ENCODE measurements around the gene CA9. TPM values are rescaled to one million over a fixed set of nuclear protein-coding genes. Genes with fewer than 3 reads are reported as not detected.
"Not testable (repeated sequence)": the region's sequence is repeated elsewhere in the genome, so short reads cannot be mapped to it uniquely, and the experiment has no call there.

The CA9 gene
- total RNA-seq, 2 experiments from 2014 or later: not detected

GRCh38 chr9:35629597-35629996 lies 44.1 kb upstream of the CA9 start:
- TF ChIP-seq CTCF (IDR thresholded peaks at IDR 0.05): no peak
- Mint-ChIP-seq H3K27me3 (no peaks in the 10 kb centered on the region), H3K4me3 (no peak overlapping the region), H3K27ac (no peak overlapping the region), H3K4me1 (ENCODE audit: low read depth) (peaks cover 1% of the 10 kb centered on the region), H3K9me3 (no peaks in the 10 kb centered on the region), H3K36me3 (ENCODE audit: low read depth) (no peaks in the 10 kb centered on the region)
- no peaks in the 10 kb centered on the region for H3K36me3 ChIP-seq (ENCODE audit: insufficient read depth, low read length)
- no peak overlapping the region for H3K27ac ChIP-seq (ENCODE audit: low read depth in 1 of 2, low read length in 2 of 2)
- H3K9me3 ChIP-seq (ENCODE audit: control insufficient read depth in 1 of 2, insufficient read depth in 1 of 2, low read length in 2 of 2): no peaks in the 10 kb centered on the region
- intact Hi-C loops (cut with DNase I, micrococcal nuclease): no loop called here
- H3K4me3 ChIP-seq (ENCODE audit: low read length): no peak overlapping the region
- ChIA-PET CTCF (interaction anchor here (0.9 kb wide), 1 partner anchor 18 kb away, joined by 3 read pairs; no protein-coding TSS in a partner anchor), POLR2A (interaction anchor here (0.6 to 1.5 kb wide), 3 partner anchors 13 to 62 kb away, joined by 3 to 4 read pairs (median 4); no protein-coding TSS in a partner anchor)
- no peaks in the 10 kb centered on the region for H3K27me3 ChIP-seq (ENCODE audit: control insufficient read depth in 1 of 2, insufficient read depth in 2 of 2, low read length in 2 of 2)
- ATAC-seq (ENCODE audit: poor library complexity) (no peak), DNase-seq (no peak)
- no peaks in the 10 kb centered on the region for H3K4me1 ChIP-seq (ENCODE audit: insufficient read depth, low read length)

- Histone ChIP-seq H3K4me1 (ENCODE audit: insufficient read depth, low read length) (peaks cover 32% of the 10 kb centered on the region), H3K27me3 (ENCODE audit: control insufficient read depth in 1 of 2, insufficient read depth in 2 of 2, low read length in 2 of 2) (no peaks in the 10 kb centered on the region), H3K27ac (ENCODE audit: low read depth in 1 of 2, low read length in 2 of 2) (no peak overlapping the region), H3K9me3 (ENCODE audit: control insufficient read depth in 1 of 2, insufficient read depth in 1 of 2, low read length in 2 of 2) (no peaks in the 10 kb centered on the region), H3K36me3 (ENCODE audit: insufficient read depth, low read length) (no peaks in the 10 kb centered on the region), H3K4me3 (ENCODE audit: low read length) (no peak overlapping the region)
- ATAC-seq (ENCODE audit: poor library complexity): no peak
- ChIA-PET POLR2A (interaction anchor here (1.0 kb wide), 1 partner anchor 564 kb away, joined by 3 read pairs; the partner anchor contains the start of gene VCP), CTCF (interaction anchor here (0.5 kb wide), 1 partner anchor 18 kb away, joined by 3 read pairs; no protein-coding TSS in a partner anchor)
- no peaks in the 10 kb centered on the region for H3K27me3 Mint-ChIP-seq
- no peak for DNase-seq
- peaks cover 53% of the 10 kb centered on the region for H3K4me1 Mint-ChIP-seq (ENCODE audit: low read depth)
- no peak for TF ChIP-seq CTCF (IDR thresholded peaks at IDR 0.05)
- no peak overlapping the region for H3K4me3 Mint-ChIP-seq
- peaks cover 8% of the 10 kb centered on the region for H3K36me3 Mint-ChIP-seq (ENCODE audit: low read depth)
- H3K9me3 Mint-ChIP-seq: no peaks in the 10 kb centered on the region
- intact Hi-C loops (cut with DNase I, micrococcal nuclease): no loop called here
- peak overlapping the region; percentile 60 for H3K27ac Mint-ChIP-seq
Observed at GRCh38 chr9:35635730-35636129, 38.0 kb upstream of the CA9 start.

GRCh38 chr9:35636135-35636876 lies 37.4 kb upstream of the CA9 start:
- peaks cover 8% of the 10 kb centered on the region for H3K36me3 Mint-ChIP-seq (ENCODE audit: low read depth)
- Histone ChIP-seq H3K27me3 (ENCODE audit: control insufficient read depth in 1 of 2, insufficient read depth in 2 of 2, low read length in 2 of 2) (no peaks in the 10 kb centered on the region), H3K27ac (ENCODE audit: low read depth in 1 of 2, low read length in 2 of 2) (no peak overlapping the region), H3K9me3 (ENCODE audit: control insufficient read depth in 1 of 2, insufficient read depth in 1 of 2, low read length in 2 of 2) (no peaks in the 10 kb centered on the region), H3K36me3 (ENCODE audit: insufficient read depth, low read length) (no peaks in the 10 kb centered on the region), H3K4me1 (ENCODE audit: insufficient read depth, low read length) (peaks cover 32% of the 10 kb centered on the region), H3K4me3 (ENCODE audit: low read length) (no peak overlapping the region)
- ChIA-PET CTCF (interaction anchor here (0.5 kb wide), 1 partner anchor 17 kb away, joined by 3 read pairs; no protein-coding TSS in a partner anchor), POLR2A (interaction anchor here (1.0 kb wide), 1 partner anchor 564 kb away, joined by 3 read pairs; the partner anchor contains the start of gene VCP)
- no peaks in the 10 kb centered on the region for H3K27me3 Mint-ChIP-seq
- DNase-seq (peak in 1 of 14 experiments; percentile 21), ATAC-seq (ENCODE audit: poor library complexity) (no peak)
- no peak overlapping the region for H3K4me3 Mint-ChIP-seq
- H3K9me3 Mint-ChIP-seq: no peaks in the 10 kb centered on the region
- H3K4me1 Mint-ChIP-seq (ENCODE audit: low read depth): peaks cover 59% of the 10 kb centered on the region
- intact Hi-C loops (cut with DNase I, micrococcal nuclease): no loop called here
- H3K27ac Mint-ChIP-seq: peak overlapping the region; percentile 60
- no peak for TF ChIP-seq CTCF (IDR thresholded peaks at IDR 0.05)

GRCh38 chr9:35636877-35637246 lies 36.9 kb upstream of the CA9 start:
- H3K36me3 Mint-ChIP-seq (ENCODE audit: low read depth); H3K27me3 ChIP-seq (ENCODE audit: control insufficient read depth in 1 of 2, insufficient read depth in 2 of 2, low read length in 2 of 2); H3K36me3 ChIP-seq (ENCODE audit: insufficient read depth, low read length); H3K27me3 Mint-ChIP-seq; DNase-seq; H3K27ac ChIP-seq (ENCODE audit: low read depth in 1 of 2, low read length in 2 of 2); H3K4me3 ChIP-seq (ENCODE audit: low read length); H3K4me3 Mint-ChIP-seq; H3K9me3 Mint-ChIP-seq; H3K9me3 ChIP-seq (ENCODE audit: control insufficient read depth in 1 of 2, insufficient read depth in 1 of 2, low read length in 2 of 2); CTCF ChIA-PET; intact Hi-C loops (cut with DNase I, micrococcal nuclease); ATAC-seq (ENCODE audit: poor library complexity): not testable (repeated sequence)
- POLR2A ChIA-PET: interaction anchor here (1.0 kb wide), 1 partner anchor 565 kb away, joined by 3 read pairs; the partner anchor contains the start of gene VCP
- H3K4me1 ChIP-seq (ENCODE audit: insufficient read depth, low read length): peaks cover 32% of the 10 kb centered on the region
- H3K4me1 Mint-ChIP-seq (ENCODE audit: low read depth): peaks cover 64% of the 10 kb centered on the region
- H3K27ac Mint-ChIP-seq: peak overlapping the region; percentile 60

GRCh38 chr9:35637427-35637955 lies 36.2 kb upstream of the CA9 start:
- H3K4me3 Mint-ChIP-seq; ATAC-seq (ENCODE audit: poor library complexity); H3K27me3 Mint-ChIP-seq; intact Hi-C loops (cut with DNase I, micrococcal nuclease); H3K9me3 Mint-ChIP-seq; H3K9me3 ChIP-seq (ENCODE audit: control insufficient read depth in 1 of 2, insufficient read depth in 1 of 2, low read length in 2 of 2); POLR2A ChIA-PET; H3K27ac ChIP-seq (ENCODE audit: low read depth in 1 of 2, low read length in 2 of 2); H3K27me3 ChIP-seq (ENCODE audit: control insufficient read depth in 1 of 2, insufficient read depth in 2 of 2, low read length in 2 of 2); DNase-seq; H3K36me3 ChIP-seq (ENCODE audit: insufficient read depth, low read length); CTCF ChIA-PET; H3K4me3 ChIP-seq (ENCODE audit: low read length); H3K36me3 Mint-ChIP-seq (ENCODE audit: low read depth): not testable (repeated sequence)
- Mint-ChIP-seq H3K4me1 (ENCODE audit: low read depth) (peaks cover 65% of the 10 kb centered on the region), H3K27ac (peak overlapping the region; percentile 73)
- peaks cover 32% of the 10 kb centered on the region for H3K4me1 ChIP-seq (ENCODE audit: insufficient read depth, low read length)
